ENCODE measurements around the gene RAD50.
A peak's percentile ranks its signal among the peaks of the same experiment; 100 is the strongest.

The RAD50 gene

DNA sequence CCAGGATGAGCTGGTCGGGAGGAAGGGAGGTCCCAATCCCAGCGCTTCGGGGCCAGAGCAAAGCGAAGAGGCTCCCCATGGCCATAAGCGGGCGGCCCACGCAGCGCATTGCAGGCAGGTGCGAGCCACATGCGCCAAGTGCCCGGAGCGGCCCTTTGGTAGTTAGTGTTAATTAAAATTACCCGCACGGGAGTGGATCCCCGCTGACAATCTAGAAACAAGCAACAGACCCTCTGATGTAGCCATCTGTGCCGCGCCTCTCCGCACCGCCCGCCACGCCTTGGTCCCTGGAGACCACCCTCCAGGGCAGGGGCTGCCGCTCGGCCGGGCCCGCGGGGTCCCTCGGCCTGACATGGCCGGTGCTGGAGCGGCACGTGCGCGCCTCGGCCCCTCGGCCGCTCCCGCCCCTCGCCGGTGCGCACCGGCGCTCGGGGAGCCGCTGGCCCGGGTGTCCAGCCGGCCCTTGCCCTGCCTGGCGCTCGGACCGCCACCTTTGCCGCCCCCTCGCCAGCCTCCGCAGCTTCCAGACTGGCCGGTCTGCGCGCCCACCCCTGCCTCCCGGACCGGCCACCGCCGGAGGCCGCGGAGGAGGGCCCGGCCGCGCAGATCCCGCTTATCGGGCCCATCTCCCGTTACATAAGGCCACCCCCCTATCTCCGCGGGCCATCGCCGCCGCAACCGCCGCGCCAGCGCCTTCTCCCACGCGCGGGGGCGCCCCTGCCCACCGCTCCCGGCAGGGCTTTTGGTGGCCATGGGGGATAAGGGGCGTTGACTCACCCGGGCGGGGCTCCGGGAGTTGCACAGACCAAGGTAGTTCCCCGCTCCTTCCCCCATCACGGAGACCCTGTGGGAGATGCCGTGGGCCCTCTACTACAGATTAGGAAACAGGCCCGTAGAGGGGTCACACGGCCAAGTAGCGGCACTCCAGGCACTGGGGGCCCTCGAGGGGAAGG, 99.3 kb downstream of the RAD50 start:
- peak overlapping the region; percentile 57 to 75 for H3K4me3 Mint-ChIP-seq
- peaks cover 0 to 4% of the 10 kb centered on the region in 2 donors for H3K36me3 Mint-ChIP-seq
- peak; percentile 35 to 37 for ATAC-seq (replicated peaks)
- no peaks in the 10 kb centered on the region for H3K9me3 Mint-ChIP-seq
- H3K4me1 Mint-ChIP-seq = peaks cover 22 to 40% of the 10 kb centered on the region in 2 donors
- peaks cover 31 to 37% of the 10 kb centered on the region in 2 donors for H3K27me3 Mint-ChIP-seq
- DNase-seq = no peak
- H3K27ac Mint-ChIP-seq = peak overlapping the region; percentile 86

- H3K4me3 Mint-ChIP-seq = peak overlapping the region; percentile 57 to 75
- ATAC-seq (replicated peaks) (no peak), DNase-seq (no peak)
- H3K27ac Mint-ChIP-seq = peak overlapping the region; percentile 86
- H3K36me3 Mint-ChIP-seq = peaks cover 0 to 4% of the 10 kb centered on the region in 2 donors
- H3K9me3 Mint-ChIP-seq = no peaks in the 10 kb centered on the region
- peaks cover 31 to 37% of the 10 kb centered on the region in 2 donors for H3K27me3 Mint-ChIP-seq
- H3K4me1 Mint-ChIP-seq = peaks cover 30 to 47% of the 10 kb centered on the region in 2 donors
These were observed 100.1 kb downstream of the RAD50 start for GRCh38 chr5:132656774-132657355.

DNA sequence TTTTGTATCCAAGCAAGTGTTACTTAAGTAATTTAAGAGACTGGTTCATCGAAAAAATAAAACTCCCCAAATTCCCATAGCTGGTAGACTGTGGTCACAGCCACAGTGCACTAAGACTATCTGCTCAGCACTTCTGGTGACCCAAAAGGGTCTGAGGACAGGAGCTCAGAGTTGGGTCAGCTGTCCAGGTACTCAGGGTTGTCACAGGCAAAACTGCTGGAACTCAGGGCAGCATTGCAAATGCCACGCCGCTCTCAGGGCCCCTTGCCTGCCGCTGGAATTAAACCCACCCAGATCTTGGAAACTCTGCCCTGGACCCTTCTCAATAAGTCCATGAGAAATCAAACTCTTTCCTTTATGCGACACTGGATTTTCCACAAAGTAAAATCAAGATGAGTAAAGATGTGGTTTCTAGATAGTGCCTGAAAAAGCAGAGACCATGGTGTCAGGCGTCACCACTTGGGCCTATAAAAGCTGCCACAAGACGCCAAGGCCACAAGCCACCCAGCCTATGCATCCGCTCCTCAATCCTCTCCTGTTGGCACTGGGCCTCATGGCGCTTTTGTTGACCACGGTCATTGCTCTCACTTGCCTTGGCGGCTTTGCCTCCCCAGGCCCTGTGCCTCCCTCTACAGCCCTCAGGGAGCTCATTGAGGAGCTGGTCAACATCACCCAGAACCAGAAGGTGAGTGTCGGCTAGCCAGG, 101.1 kb downstream of the RAD50 start, which contains the start of gene IL13:
IL13 (plus strand) TSS at position 498 of the 705 bp plus-strand sequence; CDS start at position 512, 14 bp downstream.
- ATAC-seq (replicated peaks) (no peak), DNase-seq (no peak)
- Mint-ChIP-seq H3K4me3 (peak within 1 kb of the TSS; percentile 57 to 75), H3K27ac (peak within 1 kb of the TSS; percentile 86), H3K9me3 (no peaks in the 10 kb centered on the region), H3K36me3 (peaks cover 0 to 4% of the 10 kb centered on the region in 2 donors), H3K4me1 (peaks cover 38 to 57% of the 10 kb centered on the region in 2 donors), H3K27me3 (peaks cover 31 to 37% of the 10 kb centered on the region in 2 donors)

- Mint-ChIP-seq H3K27ac (peak overlapping the region; percentile 86), H3K4me1 (peaks cover 47 to 65% of the 10 kb centered on the region in 2 donors), H3K9me3 (no peaks in the 10 kb centered on the region), H3K36me3 (peaks cover 0 to 4% of the 10 kb centered on the region in 2 donors), H3K4me3 (no peak overlapping the region), H3K27me3 (peaks cover 27 to 34% of the 10 kb centered on the region in 2 donors)
- DNase-seq (no peak), ATAC-seq (replicated peaks) (no peak)
These were observed 101.9 kb downstream of the RAD50 start for GRCh38 chr5:132658381-132659302.

DNA sequence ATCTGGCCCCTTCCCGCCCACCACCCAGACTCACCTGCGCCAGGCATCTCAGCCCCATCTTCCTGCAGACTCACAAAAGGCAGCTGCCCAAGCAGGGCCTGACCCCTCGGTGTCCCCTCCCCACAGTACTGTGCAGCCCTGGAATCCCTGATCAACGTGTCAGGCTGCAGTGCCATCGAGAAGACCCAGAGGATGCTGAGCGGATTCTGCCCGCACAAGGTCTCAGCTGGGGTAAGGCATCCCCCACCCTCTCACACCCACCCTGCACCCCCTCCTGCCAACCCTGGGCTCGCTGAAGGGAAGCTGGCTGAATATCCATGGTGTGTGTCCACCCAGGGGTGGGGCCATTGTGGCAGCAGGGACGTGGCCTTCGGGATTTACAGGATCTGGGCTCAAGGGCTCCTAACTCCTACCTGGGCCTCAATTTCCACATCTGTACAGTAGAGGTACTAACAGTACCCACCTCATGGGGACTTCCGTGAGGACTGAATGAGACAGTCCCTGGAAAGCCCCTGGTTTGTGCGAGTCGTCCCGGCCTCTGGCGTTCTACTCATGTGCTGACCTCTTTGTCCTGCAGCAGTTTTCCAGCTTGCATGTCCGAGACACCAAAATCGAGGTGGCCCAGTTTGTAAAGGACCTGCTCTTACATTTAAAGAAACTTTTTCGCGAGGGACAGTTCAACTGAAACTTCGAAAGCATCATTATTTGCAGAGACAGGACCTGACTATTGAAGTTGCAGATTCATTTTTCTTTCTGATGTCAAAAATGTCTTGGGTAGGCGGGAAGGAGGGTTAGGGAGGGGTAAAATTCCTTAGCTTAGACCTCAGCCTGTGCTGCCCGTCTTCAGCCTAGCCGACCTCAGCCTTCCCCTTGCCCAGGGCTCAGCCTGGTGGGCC, 103.1 kb downstream of the RAD50 start:
- Mint-ChIP-seq H3K27me3 (peaks cover 16 to 22% of the 10 kb centered on the region in 2 donors), H3K9me3 (no peaks in the 10 kb centered on the region), H3K4me1 (peaks cover 56 to 76% of the 10 kb centered on the region in 2 donors), H3K36me3 (peaks cover 0 to 4% of the 10 kb centered on the region in 2 donors), H3K4me3 (no peak overlapping the region), H3K27ac (peak overlapping the region; percentile 37)
- ATAC-seq (replicated peaks) (no peak), DNase-seq (no peak)

DNA sequence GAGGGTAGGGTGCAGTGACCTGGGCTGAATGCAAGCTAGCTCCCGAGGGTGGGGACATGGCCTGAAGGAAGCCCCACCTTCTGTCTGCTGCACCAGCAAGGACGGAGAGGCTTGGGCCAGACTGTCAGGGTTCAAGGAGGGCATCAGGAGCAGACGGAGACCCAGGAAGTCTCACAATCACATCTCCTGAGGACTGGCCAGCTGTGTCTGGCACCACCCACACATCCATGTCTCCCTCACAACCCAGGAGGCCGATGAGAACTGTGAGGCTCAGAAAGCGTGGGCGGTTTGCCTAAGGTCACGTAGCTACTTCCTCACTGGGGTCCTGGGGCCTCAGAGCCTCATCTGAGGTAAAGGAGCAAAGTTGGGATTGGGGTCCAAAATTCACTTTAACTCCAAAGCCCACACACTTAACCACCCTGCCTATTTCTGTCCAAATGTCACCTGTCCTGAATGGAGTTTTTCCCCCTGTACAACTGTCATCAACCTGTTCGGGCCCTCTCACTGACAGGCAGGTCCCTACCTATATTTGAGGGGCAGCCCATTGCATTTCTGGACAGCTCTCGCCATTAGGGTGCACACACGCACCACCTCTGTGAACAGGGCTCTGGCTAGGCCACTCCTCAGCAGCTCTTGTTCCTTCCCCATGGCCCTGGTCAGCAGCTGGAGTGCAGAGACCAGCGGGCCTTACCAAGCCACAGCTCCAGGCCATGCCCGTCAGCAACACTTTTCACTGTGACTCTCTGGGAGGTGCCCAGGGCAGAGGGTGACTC, 104.6 kb downstream of the RAD50 start:
- peaks cover 0 to 3% of the 10 kb centered on the region in 2 donors for H3K36me3 Mint-ChIP-seq
- H3K27me3 Mint-ChIP-seq = peaks cover 17 to 19% of the 10 kb centered on the region in 2 donors
- H3K4me3 Mint-ChIP-seq = peak overlapping the region; percentile 39 to 72
- peak overlapping the region; percentile 87 for H3K27ac Mint-ChIP-seq
- ATAC-seq (replicated peaks) = peak; percentile 50 to 61
- peaks cover 60 to 75% of the 10 kb centered on the region in 2 donors for H3K4me1 Mint-ChIP-seq
- H3K9me3 Mint-ChIP-seq = no peaks in the 10 kb centered on the region
- peak; percentile 51 for DNase-seq

GRCh38 chr5:132662004-132662401, 105.2 kb downstream of the RAD50 start:
- no peaks in the 10 kb centered on the region for H3K9me3 Mint-ChIP-seq
- H3K27ac Mint-ChIP-seq = peak overlapping the region; percentile 81
- H3K27me3 Mint-ChIP-seq = peaks cover 11 to 14% of the 10 kb centered on the region in 2 donors
- peaks cover 55 to 69% of the 10 kb centered on the region in 2 donors for H3K4me1 Mint-ChIP-seq
- H3K4me3 Mint-ChIP-seq = peak overlapping the region; percentile 4 to 58
- DNase-seq = peak; percentile 57
- no peaks in the 10 kb centered on the region for H3K36me3 Mint-ChIP-seq
- peak; percentile 43 to 45 for ATAC-seq (replicated peaks)

- H3K27ac Mint-ChIP-seq = peak overlapping the region; percentile 80
- peaks cover 7 to 8% of the 10 kb centered on the region in 2 donors for H3K27me3 Mint-ChIP-seq
- H3K4me1 Mint-ChIP-seq = peaks cover 54 to 65% of the 10 kb centered on the region in 2 donors
- H3K9me3 Mint-ChIP-seq = no peaks in the 10 kb centered on the region
- H3K36me3 Mint-ChIP-seq = no peaks in the 10 kb centered on the region
- H3K4me3 Mint-ChIP-seq = peak overlapping the region; percentile 18 to 55
- DNase-seq (peak; percentile 73), ATAC-seq (replicated peaks) (peak; percentile 73 to 74)
These were observed 106.4 kb downstream of the RAD50 start for GRCh38 chr5:132662925-132663770.

- H3K27ac Mint-ChIP-seq = peak overlapping the region; percentile 80
- no peak overlapping the region for H3K4me3 Mint-ChIP-seq
- DNase-seq (no peak), ATAC-seq (replicated peaks) (peak in 1 of 2 donors; percentile 20)
- peaks cover 5 to 6% of the 10 kb centered on the region in 2 donors for H3K27me3 Mint-ChIP-seq
- peaks cover 51 to 57% of the 10 kb centered on the region in 2 donors for H3K4me1 Mint-ChIP-seq
- no peaks in the 10 kb centered on the region for H3K36me3 Mint-ChIP-seq
- no peaks in the 10 kb centered on the region for H3K9me3 Mint-ChIP-seq
These were observed 107.3 kb downstream of the RAD50 start for GRCh38 chr5:132663771-132664695.

DNA sequence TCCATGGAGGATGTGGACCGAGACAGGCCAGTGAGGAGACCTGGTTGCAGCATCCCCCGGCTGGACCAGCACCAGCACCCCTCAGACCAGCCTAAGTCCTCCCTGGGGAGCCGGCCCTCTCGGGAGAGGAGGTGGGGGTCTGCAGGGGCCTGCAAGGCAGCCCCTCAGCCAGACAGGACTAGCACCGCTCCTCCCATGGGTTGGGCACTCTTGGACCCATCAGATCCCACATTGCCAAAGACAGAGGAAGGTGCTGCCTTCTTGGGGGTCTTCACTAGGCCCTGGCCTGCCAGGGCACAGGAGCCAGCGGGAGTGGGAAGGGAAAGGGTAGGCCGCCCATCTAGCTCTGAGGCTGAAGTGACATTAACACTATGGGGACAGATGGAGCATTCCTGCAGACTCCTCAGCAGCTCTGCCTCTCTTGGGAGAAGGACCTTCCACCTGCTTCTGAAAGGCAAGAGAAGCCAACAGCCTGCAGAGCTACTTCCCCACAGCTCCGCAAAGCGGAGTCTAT, 108.0 kb downstream of the RAD50 start:
- DNase-seq = no peak
- H3K27me3 Mint-ChIP-seq = peaks cover 5 to 10% of the 10 kb centered on the region in 2 donors
- H3K36me3 Mint-ChIP-seq = no peaks in the 10 kb centered on the region
- peaks cover 47 to 50% of the 10 kb centered on the region in 2 donors for H3K4me1 Mint-ChIP-seq
- ATAC-seq (replicated peaks) = no peak
- H3K27ac Mint-ChIP-seq = peak overlapping the region; percentile 80
- no peak overlapping the region for H3K4me3 Mint-ChIP-seq
- no peaks in the 10 kb centered on the region for H3K9me3 Mint-ChIP-seq

Data from stimulated activated naive B cell treated with anti-CD40 and anti-IgM and Interleukin-4, amounts not matched to agents 10 μg/mL and 1 μg/mL and 100 μg/mL, for 72 hours (primary cell).